Endothelial cell of umbilical vein (primary cell): Measurements from ENCODE around the gene THAP4. TPM values are rescaled to one million over a fixed set of nuclear protein-coding genes. Genes with fewer than 3 reads are reported as not detected.

ENCODE experiments used
- BruUV-seq: library from RNA; stranded (reverse); fragments of 400-500 nt; replicated peaks from 2 replicates; lab custom pipeline; 2021; lab: Mats Ljungman, UMichigan
- CTCF ChIA-PET: fragments of 300-600, 350-600 bp; sonication (Branson Sonifier 250); formaldehyde crosslinking; loops from one replicate; lab custom pipeline; 2021; ENCODE audit warnings: antibody characterized with exemption, inconsistent platforms; lab: Charles Lee
- POLR2A ChIA-PET: fragments of 300-600, 350-600 bp; sonication (Branson Sonifier 250); formaldehyde crosslinking; loops from one replicate; lab custom pipeline; 2021; ENCODE audit warnings: antibody characterized with exemption, inconsistent platforms; lab: Charles Lee
- DNase-seq: peaks from one replicate; pipeline ENCODE4 v3.0.0-alpha.2; 2011; ENCODE audit warnings: low read depth, low spot score
- FAIRE-seq: peaks from 2 replicates; lab custom pipeline; 2011; peaks lifted over from hg19 to GRCh38; lab: Jason Lieb, UNC
- H2AFZ ChIP-seq: 2 replicates; pipeline ENCODE4 v1.6.0; 2012; ENCODE audit warnings: low read depth, low read length, control low read depth, inconsistent platforms
- H3K27ac ChIP-seq: 2 replicates; pipeline ENCODE4 v1.5.1; 2011; ENCODE audit warnings: low read depth, mild to moderate bottlenecking, control low read depth, low read length, moderate library complexity; ENCODE audit not compliant: insufficient read depth
- H3K27me3 ChIP-seq, 2 experiments: 2 replicates each; pipeline versions ENCODE4 v1.6.0 to v1.6.1; 2011; ENCODE audit warnings: low read length in 2 of 2, mixed read lengths in 1 of 2; ENCODE audit not compliant: control insufficient read depth in 2 of 2, insufficient read depth in 2 of 2
- H3K36me3 ChIP-seq, 2 experiments: 2 replicates in 1 of 2; 3 replicates in 1 of 2; pipeline ENCODE4 v1.5.1; 2011; ENCODE audit warnings: low read length in 2 of 2, mild to moderate bottlenecking in 1 of 2, moderate library complexity in 1 of 2; ENCODE audit not compliant: control insufficient read depth in 2 of 2, insufficient read depth in 2 of 2; ENCODE audit errors: extremely low read depth in 1 of 2
- H3K4me1 ChIP-seq: 3 replicates; pipeline ENCODE4 v1.5.1; 2011; ENCODE audit warnings: mild to moderate bottlenecking, low read length; ENCODE audit not compliant: control insufficient read depth, insufficient read depth; ENCODE audit errors: extremely low read depth
- H3K4me2 ChIP-seq: 2 replicates; pipeline ENCODE4 v1.6.1; 2011; ENCODE audit warnings: low read length, control low read depth, mixed read lengths; ENCODE audit not compliant: insufficient read depth
- H3K4me3 ChIP-seq, 3 experiments: fragments of 200-600 bp in 1 of 3; sonication (generic), shearing (Covaris generic) in 1 of 3; replicated peaks in 1 of 3; 2 replicates each; pipeline ENCODE4 v1.5.1; 2011 to 2016; ENCODE audit warnings: control low read depth in 3 of 3, low read length in 3 of 3, mild to moderate bottlenecking in 2 of 3, inconsistent platforms in 1 of 3, low read depth in 1 of 3, moderate library complexity in 1 of 3; ENCODE audit not compliant: insufficient read depth in 1 of 3
- H3K79me2 ChIP-seq: 2 replicates; pipeline ENCODE4 v1.6.0; 2012; ENCODE audit warnings: low read length, inconsistent platforms; ENCODE audit not compliant: control insufficient read depth, insufficient read depth
- H3K9ac ChIP-seq: replicated peaks from 2 replicates; pipeline ENCODE3; 2011; ENCODE audit warnings: low read length, control low read depth; ENCODE audit not compliant: insufficient read depth; ENCODE audit errors: extremely low read depth
- H3K9me1 ChIP-seq: replicated peaks from 3 replicates; pipeline ENCODE4 v1.6.0; 2011; ENCODE audit warnings: mild to moderate bottlenecking, low read length; ENCODE audit not compliant: control insufficient read depth, insufficient read depth; ENCODE audit errors: extremely low read depth
- H3K9me3 ChIP-seq: replicated peaks from 2 replicates; pipeline ENCODE4 v1.5.1; 2012; ENCODE audit warnings: low read length, inconsistent platforms; ENCODE audit not compliant: control insufficient read depth, insufficient read depth
- H4K20me1 ChIP-seq: replicated peaks from 2 replicates; pipeline ENCODE3; 2011; ENCODE audit warnings: mild to moderate bottlenecking, low read length; ENCODE audit not compliant: control insufficient read depth, insufficient read depth; ENCODE audit errors: extremely low read depth
- CTCF ChIP-seq, 2 donors: IDR thresholded peaks; 1 replicate in 1 of 2; 2 replicates in 1 of 2; pipeline ENCODE4 v1.5.1; 2011; ENCODE audit warnings: low read length in 2 of 2, mild to moderate bottlenecking in 2 of 2, moderate library complexity in 2 of 2, control low read depth in 1 of 2, inconsistent platforms in 1 of 2, low read depth in 1 of 2; ENCODE audit not compliant: insufficient read depth in 1 of 2; ENCODE audit errors: extremely low read depth in 1 of 2
- EZH2 ChIP-seq: IDR thresholded peaks from 2 replicates; pipeline ENCODE4 v1.6.1; 2012; ENCODE audit warnings: borderline replicate concordance, low read depth, mild to moderate bottlenecking, moderate library complexity, low read length, inconsistent platforms; ENCODE audit not compliant: severe bottlenecking
- FOS ChIP-seq: IDR thresholded peaks from 2 replicates; pipeline ENCODE4 v1.6.1; 2011; ENCODE audit warnings: mild to moderate bottlenecking, low read length, moderate library complexity, borderline replicate concordance; ENCODE audit not compliant: insufficient read depth
- GATA2 ChIP-seq: IDR thresholded peaks from 2 replicates; pipeline ENCODE4 v1.7.0; 2011; ENCODE audit warnings: low read depth, mild to moderate bottlenecking, moderate library complexity, mixed read lengths, low read length; ENCODE audit not compliant: insufficient read length, insufficient read depth
- JUN ChIP-seq: IDR thresholded peaks from 2 replicates; pipeline ENCODE4 v1.6.1; 2011; ENCODE audit warnings: borderline replicate concordance, low read depth; ENCODE audit not compliant: insufficient read length, insufficient read depth
- MAX ChIP-seq: IDR thresholded peaks from 2 replicates; pipeline ENCODE4 v1.6.1; 2011; ENCODE audit not compliant: insufficient read depth, insufficient read length
- MYC ChIP-seq: IDR thresholded peaks from one replicate; pipeline ENCODE4 v1.6.1; 2011; ENCODE audit warnings: mild to moderate bottlenecking, low read depth, low read length
- POLR2A ChIP-seq: IDR thresholded peaks from 2 replicates; pipeline ENCODE4 v1.6.1; 2012; ENCODE audit warnings: low read depth, mild to moderate bottlenecking, control low read depth, low read length
- POLR2AphosphoS5 ChIP-seq: IDR thresholded peaks from 2 replicates; pipeline ENCODE4 v1.6.1; 2012; ENCODE audit warnings: low read depth, mild to moderate bottlenecking, control low read depth, low read length, moderate library complexity; ENCODE audit not compliant: insufficient read depth
- dilution Hi-C: fragments of 300-500 bp; cut with MboI; formaldehyde crosslinking; loops from one replicate; pipeline ENCODE4 v1.15.0; 2019; ENCODE audit warnings: low sequenced_read_pairs; ENCODE audit not compliant: extremely low pct_ligation_motif_present
- intact Hi-C: fragments of 100-400 bp; cut with micrococcal nuclease; formaldehyde crosslinking; loops from one replicate; pipeline ENCODE4 v1.10.0; 2022
- polyA plus RNA-seq, 4 experiments: library from polyadenylated mRNA; depleted of rRNA in 3 of 4; stranded (reverse) in 3 of 4; unstranded in 1 of 4; fragments of >200 nt; gene quantifications; 2 replicates each; pipeline versions ENCODE4 v1.2.1 to v1.2.3, GENCODE V29; 2011 to 2012; ENCODE audit warnings: missing spikeins in 1 of 4
- total RNA-seq: library from RNA; stranded (reverse); gene quantifications from 2 replicates; pipeline ENCODE4 v1.2.3, GENCODE V29; 2021

The THAP4 gene
- total and polyA plus RNA-seq, 2 donors (not counting 3 experiments of a cell fraction or from before 2014, with no cell fraction given), result 45.4 to 47.4 TPM

GRCh38 chr2:241639385-241639784 is 2.4 kb upstream of the THAP4 start:
- Histone ChIP-seq H3K4me3 (no peak overlapping the region), H2AFZ (no peak overlapping the region), H3K9ac (no peak overlapping the region), H3K9me1 (no peaks in the 10 kb centered on the region), H3K4me2 (no peak overlapping the region), H3K79me2 (peaks cover 76% of the 10 kb centered on the region), H3K9me3 (no peaks in the 10 kb centered on the region), H3K4me1 (peaks cover 12% of the 10 kb centered on the region), H3K36me3 (peaks cover 2 to 6% of the 10 kb centered on the region in 2 experiments), H3K27me3 (no peaks in the 10 kb centered on the region), H4K20me1 (peaks cover 2% of the 10 kb centered on the region), H3K27ac (no peak overlapping the region)
- dilution Hi-C loops (no loop called here), intact Hi-C loops (loop anchor here (5.0 kb wide), 1 partner anchor 642 kb away; the partner anchor contains the start of gene SNED1)
- CTCF ChIA-PET, result interaction anchor here (0.6 kb wide), 1 partner anchor 153 kb away, joined by 6 read pairs; no protein-coding TSS in a partner anchor
- DNase-seq (no peak), FAIRE-seq (no peak)
- POLR2A ChIA-PET, result no interaction called here
- TF ChIP-seq POLR2AphosphoS5 (no peak), JUN (no peak), POLR2A (no peak), MYC (no peak)
- BruUV-seq, result no TSS peak

- DNase-seq, result no peak
- Histone ChIP-seq H2AFZ (no peak overlapping the region), H3K9ac (no peak overlapping the region), H3K27me3 (no peaks in the 10 kb centered on the region), H3K79me2 (peaks cover 76% of the 10 kb centered on the region), H3K4me3 (no peak overlapping the region), H3K4me1 (peaks cover 12% of the 10 kb centered on the region), H3K36me3 (peaks cover 2 to 8% of the 10 kb centered on the region in 2 experiments), H3K9me3 (no peaks in the 10 kb centered on the region), H4K20me1 (peaks cover 2% of the 10 kb centered on the region), H3K27ac (no peak overlapping the region), H3K9me1 (no peaks in the 10 kb centered on the region), H3K4me2 (peak overlapping the region; percentile 79)
- FAIRE-seq, result no peak
- ChIA-PET POLR2A (no interaction called here), CTCF (interaction anchor here (0.6 to 1.1 kb wide), 2 partner anchors 153 to 259 kb away, joined by 3 to 6 read pairs; no protein-coding TSS in a partner anchor)
- intact Hi-C loops, result loop anchor here (5.0 kb wide), 1 partner anchor 642 kb away; the partner anchor contains the start of gene SNED1
- BruUV-seq, result no TSS peak
- dilution Hi-C loops, result no loop called here
- no peak for TF ChIP-seq POLR2A
- TF ChIP-seq POLR2AphosphoS5, result no peak
- TF ChIP-seq EZH2, result no peak
- no peak for TF ChIP-seq CTCF (IDR thresholded peaks at IDR 0.05; ENCODE audit: extremely low read depth in 1 of 2, insufficient read depth in 1 of 2, low read depth in 1 of 2, low read length in 2 of 2)
- TF ChIP-seq FOS, result no peak
- no peak for TF ChIP-seq JUN
- no peak for TF ChIP-seq MAX
- TF ChIP-seq GATA2, result no peak
- no peak for TF ChIP-seq MYC
These were observed 2.0 kb upstream of the THAP4 start for GRCh38 chr2:241638940-241639339.
